Endothelial cell of umbilical vein (primary cell): ENCODE measurements around the gene RSRC1. TPM values are rescaled to one million over a fixed set of nuclear protein-coding genes. Genes with fewer than 3 reads are reported as not detected.

Source experiments
- BruUV-seq: library from RNA; stranded (reverse); fragments of 400-500 nt; replicated peaks from 2 replicates; lab custom pipeline; 2021; lab: Mats Ljungman, UMichigan
- CTCF ChIA-PET: fragments of 300-600, 350-600 bp; sonication (Branson Sonifier 250); formaldehyde crosslinking; loops from one replicate; lab custom pipeline; 2021; ENCODE audit warnings: antibody characterized with exemption, inconsistent platforms; lab: Charles Lee
- POLR2A ChIA-PET: fragments of 300-600, 350-600 bp; sonication (Branson Sonifier 250); formaldehyde crosslinking; loops from one replicate; lab custom pipeline; 2021; ENCODE audit warnings: antibody characterized with exemption, inconsistent platforms; lab: Charles Lee
- DNase-seq: peaks from one replicate; pipeline ENCODE4 v3.0.0-alpha.2; 2011; ENCODE audit warnings: low read depth, low spot score
- FAIRE-seq: peaks from 2 replicates; lab custom pipeline; 2011; peaks lifted over from hg19 to GRCh38; lab: Jason Lieb, UNC
- H2AFZ ChIP-seq: 2 replicates; pipeline ENCODE4 v1.6.0; 2012; ENCODE audit warnings: low read depth, low read length, control low read depth, inconsistent platforms
- H3K27ac ChIP-seq: 2 replicates; pipeline ENCODE4 v1.5.1; 2011; ENCODE audit warnings: low read depth, mild to moderate bottlenecking, control low read depth, low read length, moderate library complexity; ENCODE audit not compliant: insufficient read depth
- H3K27me3 ChIP-seq, 2 experiments: 2 replicates each; pipeline versions ENCODE4 v1.6.0 to v1.6.1; 2011; ENCODE audit warnings: low read length in 2 of 2, mixed read lengths in 1 of 2; ENCODE audit not compliant: control insufficient read depth in 2 of 2, insufficient read depth in 2 of 2
- H3K36me3 ChIP-seq, 2 experiments: 2 replicates in 1 of 2; 3 replicates in 1 of 2; pipeline ENCODE4 v1.5.1; 2011; ENCODE audit warnings: low read length in 2 of 2, mild to moderate bottlenecking in 1 of 2, moderate library complexity in 1 of 2; ENCODE audit not compliant: control insufficient read depth in 2 of 2, insufficient read depth in 2 of 2; ENCODE audit errors: extremely low read depth in 1 of 2
- H3K4me1 ChIP-seq: 3 replicates; pipeline ENCODE4 v1.5.1; 2011; ENCODE audit warnings: mild to moderate bottlenecking, low read length; ENCODE audit not compliant: control insufficient read depth, insufficient read depth; ENCODE audit errors: extremely low read depth
- H3K4me2 ChIP-seq: 2 replicates; pipeline ENCODE4 v1.6.1; 2011; ENCODE audit warnings: low read length, control low read depth, mixed read lengths; ENCODE audit not compliant: insufficient read depth
- H3K4me3 ChIP-seq, 3 experiments: fragments of 200-600 bp in 1 of 3; sonication (generic), shearing (Covaris generic) in 1 of 3; replicated peaks in 1 of 3; 2 replicates each; pipeline ENCODE4 v1.5.1; 2011 to 2016; ENCODE audit warnings: control low read depth in 3 of 3, low read length in 3 of 3, mild to moderate bottlenecking in 2 of 3, inconsistent platforms in 1 of 3, low read depth in 1 of 3, moderate library complexity in 1 of 3; ENCODE audit not compliant: insufficient read depth in 1 of 3
- H3K79me2 ChIP-seq: 2 replicates; pipeline ENCODE4 v1.6.0; 2012; ENCODE audit warnings: low read length, inconsistent platforms; ENCODE audit not compliant: control insufficient read depth, insufficient read depth
- H3K9ac ChIP-seq: replicated peaks from 2 replicates; pipeline ENCODE3; 2011; ENCODE audit warnings: low read length, control low read depth; ENCODE audit not compliant: insufficient read depth; ENCODE audit errors: extremely low read depth
- H3K9me1 ChIP-seq: replicated peaks from 3 replicates; pipeline ENCODE4 v1.6.0; 2011; ENCODE audit warnings: mild to moderate bottlenecking, low read length; ENCODE audit not compliant: control insufficient read depth, insufficient read depth; ENCODE audit errors: extremely low read depth
- H3K9me3 ChIP-seq: replicated peaks from 2 replicates; pipeline ENCODE4 v1.5.1; 2012; ENCODE audit warnings: low read length, inconsistent platforms; ENCODE audit not compliant: control insufficient read depth, insufficient read depth
- H4K20me1 ChIP-seq: replicated peaks from 2 replicates; pipeline ENCODE3; 2011; ENCODE audit warnings: mild to moderate bottlenecking, low read length; ENCODE audit not compliant: control insufficient read depth, insufficient read depth; ENCODE audit errors: extremely low read depth
- CTCF ChIP-seq, 2 donors: IDR thresholded peaks; 1 replicate in 1 of 2; 2 replicates in 1 of 2; pipeline ENCODE4 v1.5.1; 2011; ENCODE audit warnings: low read length in 2 of 2, mild to moderate bottlenecking in 2 of 2, moderate library complexity in 2 of 2, control low read depth in 1 of 2, inconsistent platforms in 1 of 2, low read depth in 1 of 2; ENCODE audit not compliant: insufficient read depth in 1 of 2; ENCODE audit errors: extremely low read depth in 1 of 2
- EZH2 ChIP-seq: IDR thresholded peaks from 2 replicates; pipeline ENCODE4 v1.6.1; 2012; ENCODE audit warnings: borderline replicate concordance, low read depth, mild to moderate bottlenecking, moderate library complexity, low read length, inconsistent platforms; ENCODE audit not compliant: severe bottlenecking
- FOS ChIP-seq: IDR thresholded peaks from 2 replicates; pipeline ENCODE4 v1.6.1; 2011; ENCODE audit warnings: mild to moderate bottlenecking, low read length, moderate library complexity, borderline replicate concordance; ENCODE audit not compliant: insufficient read depth
- GATA2 ChIP-seq: IDR thresholded peaks from 2 replicates; pipeline ENCODE4 v1.7.0; 2011; ENCODE audit warnings: low read depth, mild to moderate bottlenecking, moderate library complexity, mixed read lengths, low read length; ENCODE audit not compliant: insufficient read length, insufficient read depth
- JUN ChIP-seq: IDR thresholded peaks from 2 replicates; pipeline ENCODE4 v1.6.1; 2011; ENCODE audit warnings: borderline replicate concordance, low read depth; ENCODE audit not compliant: insufficient read length, insufficient read depth
- MAX ChIP-seq: IDR thresholded peaks from 2 replicates; pipeline ENCODE4 v1.6.1; 2011; ENCODE audit not compliant: insufficient read depth, insufficient read length
- MYC ChIP-seq: IDR thresholded peaks from one replicate; pipeline ENCODE4 v1.6.1; 2011; ENCODE audit warnings: mild to moderate bottlenecking, low read depth, low read length
- POLR2A ChIP-seq: IDR thresholded peaks from 2 replicates; pipeline ENCODE4 v1.6.1; 2012; ENCODE audit warnings: low read depth, mild to moderate bottlenecking, control low read depth, low read length
- POLR2AphosphoS5 ChIP-seq: IDR thresholded peaks from 2 replicates; pipeline ENCODE4 v1.6.1; 2012; ENCODE audit warnings: low read depth, mild to moderate bottlenecking, control low read depth, low read length, moderate library complexity; ENCODE audit not compliant: insufficient read depth
- dilution Hi-C: fragments of 300-500 bp; cut with MboI; formaldehyde crosslinking; loops from one replicate; pipeline ENCODE4 v1.15.0; 2019; ENCODE audit warnings: low sequenced_read_pairs; ENCODE audit not compliant: extremely low pct_ligation_motif_present
- intact Hi-C: fragments of 100-400 bp; cut with micrococcal nuclease; formaldehyde crosslinking; loops from one replicate; pipeline ENCODE4 v1.10.0; 2022
- polyA plus RNA-seq, 4 experiments: library from polyadenylated mRNA; depleted of rRNA in 3 of 4; stranded (reverse) in 3 of 4; unstranded in 1 of 4; fragments of >200 nt; gene quantifications; 2 replicates each; pipeline versions ENCODE4 v1.2.1 to v1.2.3, GENCODE V29; 2011 to 2012; ENCODE audit warnings: missing spikeins in 1 of 4
- total RNA-seq: library from RNA; stranded (reverse); gene quantifications from 2 replicates; pipeline ENCODE4 v1.2.3, GENCODE V29; 2021

Gene RSRC1
- total and polyA plus RNA-seq, 2 donors (not counting 3 experiments of a cell fraction or from before 2014, with no cell fraction given): 1.8 to 25.4 TPM

- Histone ChIP-seq H3K4me2 (no peak overlapping the region), H3K4me3 (no peak overlapping the region), H3K79me2 (no peaks in the 10 kb centered on the region), H3K4me1 (no peaks in the 10 kb centered on the region), H3K27ac (no peak overlapping the region), H3K27me3 (no peaks in the 10 kb centered on the region), H3K36me3 (no peaks in the 10 kb centered on the region), H3K9me3 (no peaks in the 10 kb centered on the region), H3K9ac (no peak overlapping the region), H3K9me1 (no peaks in the 10 kb centered on the region), H2AFZ (no peak overlapping the region), H4K20me1 (no peaks in the 10 kb centered on the region)
- POLR2A ChIA-PET: no interaction called here
- CTCF ChIA-PET: interaction anchor here (1.6 kb wide), 1 partner anchor 14 kb away, joined by 5 read pairs; no protein-coding TSS in a partner anchor
- no TSS peak for BruUV-seq
- FAIRE-seq (no peak), DNase-seq (no peak)
- intact Hi-C loops: no loop called here
- dilution Hi-C loops: no loop called here
- TF ChIP-seq JUN (no peak), GATA2 (no peak), EZH2 (no peak), FOS (no peak)
Measured at GRCh38 chr3:158420654-158421396, 310.9 kb downstream of the RSRC1 start.

- Histone ChIP-seq H3K27me3 (no peaks in the 10 kb centered on the region), H3K27ac (no peak overlapping the region), H4K20me1 (no peaks in the 10 kb centered on the region), H3K79me2 (no peaks in the 10 kb centered on the region), H2AFZ (no peak overlapping the region), H3K9me1 (no peaks in the 10 kb centered on the region), H3K4me2 (no peak overlapping the region), H3K9me3 (no peaks in the 10 kb centered on the region), H3K9ac (no peak overlapping the region), H3K4me1 (no peaks in the 10 kb centered on the region), H3K36me3 (no peaks in the 10 kb centered on the region), H3K4me3 (no peak overlapping the region)
- dilution Hi-C loops: no loop called here
- no peak for DNase-seq
- BruUV-seq: no TSS peak
- no peak for FAIRE-seq
- CTCF ChIA-PET: interaction anchor here (1.0 to 1.4 kb wide), 3 partner anchors 27 to 824 kb away, joined by 3 to 6 read pairs (median 3); no protein-coding TSS in a partner anchor
- intact Hi-C loops: no loop called here
- TF ChIP-seq POLR2A (no peak), JUN (no peak), EZH2 (no peak), GATA2 (no peak), MAX (no peak), CTCF (IDR thresholded peaks at IDR 0.05; ENCODE audit: extremely low read depth in 1 of 2, insufficient read depth in 1 of 2, low read depth in 1 of 2, low read length in 2 of 2) (no peak), POLR2AphosphoS5 (no peak), FOS (no peak), MYC (no peak)
- POLR2A ChIA-PET: no interaction called here
Measured at GRCh38 chr3:158430448-158430847, 320.6 kb downstream of the RSRC1 start.
